GM18502 (cell line): Measurements from ENCODE around the gene RYR1.
"Not testable (repeated sequence)": the region's sequence is repeated elsewhere in the genome, so short reads cannot be mapped to it uniquely, and the experiment has no call there.

Experiments
- ATAC-seq: cut with Tn5 transposase; IDR thresholded peaks from one replicate; pipeline ENCODE4 v1.9.1; 2021; ENCODE audit warnings: mild to moderate bottlenecking; ENCODE audit not compliant: unreplicated experiment, poor library complexity

Gene RYR1

DNA sequence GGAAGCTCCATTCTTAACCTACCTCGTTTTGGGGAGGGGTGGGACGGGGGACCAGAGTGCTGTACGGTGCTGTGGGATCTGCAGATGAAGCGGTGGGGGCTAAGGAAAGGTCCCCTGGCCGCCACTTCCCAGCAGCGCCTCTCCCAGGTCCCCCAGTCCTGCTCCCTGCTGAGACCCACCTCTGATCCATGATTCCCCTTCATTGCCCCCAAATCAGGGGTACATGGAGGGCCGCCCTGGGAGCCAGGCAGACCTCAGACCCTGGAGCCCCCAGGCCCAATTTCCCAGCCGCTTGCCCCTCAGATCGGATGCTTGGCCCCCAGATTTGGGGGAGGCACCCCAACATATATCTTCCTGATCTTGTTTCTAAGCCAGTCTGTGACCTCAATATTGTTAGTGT lies 34.4 kb upstream of the RYR1 start:
- ATAC-seq, result no peak

DNA sequence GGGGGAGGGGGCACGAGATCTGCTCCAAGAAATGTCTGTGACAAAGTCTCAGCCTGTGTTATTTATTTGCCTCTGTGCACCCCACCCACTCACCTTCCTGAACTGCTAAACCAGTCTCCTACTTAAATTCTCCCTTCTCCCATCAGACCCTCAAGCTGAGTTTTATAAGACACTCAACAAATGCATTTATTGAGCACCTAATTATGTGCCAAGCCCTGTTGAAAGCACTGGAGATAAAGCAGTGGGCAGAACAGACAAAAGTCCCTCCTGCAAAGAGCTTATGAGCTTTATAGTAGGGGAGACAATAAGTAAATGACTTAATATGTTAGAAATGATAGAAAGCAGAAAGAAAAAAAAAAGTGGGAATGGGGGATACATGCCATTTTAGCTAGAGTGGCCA lies 34.0 kb upstream of the RYR1 start:
- no peak for ATAC-seq

DNA sequence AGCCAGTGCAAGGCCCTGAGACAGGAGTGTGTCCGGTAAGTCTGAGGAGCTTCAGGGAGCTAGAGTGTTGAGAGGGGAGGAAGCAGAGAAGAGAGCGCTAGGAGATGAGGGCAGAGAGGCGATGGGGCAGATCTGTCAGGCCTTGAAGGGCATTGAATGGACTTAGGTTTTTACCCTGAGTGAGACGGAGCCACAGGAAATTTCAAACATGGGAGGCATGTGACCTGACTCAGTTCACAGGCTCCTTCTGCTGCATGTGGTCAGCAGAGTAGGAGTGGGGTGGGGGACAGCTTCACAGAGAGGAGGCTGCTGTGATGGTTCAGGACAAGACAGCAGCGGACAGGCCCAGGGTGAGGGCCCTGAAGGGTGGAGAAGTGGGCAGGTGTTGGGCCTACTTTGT lies 33.1 kb upstream of the RYR1 start:
- no peak for ATAC-seq

DNA sequence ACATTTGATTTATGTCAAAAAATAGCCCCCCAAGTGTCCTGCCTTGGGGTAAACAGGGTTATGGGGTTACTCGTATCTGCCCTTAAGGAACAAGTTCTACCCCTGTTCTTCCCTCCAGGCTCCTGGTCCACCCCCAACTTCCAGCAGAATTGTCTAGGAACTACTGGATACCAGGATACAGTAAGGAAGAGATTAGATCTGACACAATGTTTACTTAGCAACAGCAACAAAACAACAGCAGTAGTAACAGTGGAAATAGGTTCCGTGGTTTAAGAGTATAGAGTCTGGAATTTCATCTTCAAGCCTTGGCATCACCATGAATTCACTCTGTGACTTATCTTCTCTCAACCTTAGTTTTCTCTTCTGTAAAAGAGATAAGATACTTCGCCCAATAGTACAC lies 32.3 kb upstream of the RYR1 start:
- ATAC-seq, result no peak

DNA sequence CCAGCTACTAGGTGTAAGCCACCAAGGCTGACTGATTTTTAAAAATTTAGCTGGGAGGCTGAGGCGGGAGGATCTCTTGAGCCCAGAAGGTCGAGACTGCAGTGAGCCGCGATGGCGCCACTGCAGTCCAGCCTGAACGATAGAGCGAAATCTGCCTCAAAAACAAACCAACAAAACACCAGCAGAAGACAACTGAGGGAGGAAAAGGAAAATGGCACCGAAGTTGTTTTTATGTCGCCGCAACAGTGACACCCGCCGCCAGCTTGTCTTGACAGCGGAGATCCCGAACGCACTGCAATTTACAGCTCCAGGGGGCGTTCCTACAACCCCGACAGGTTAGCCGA lies 30.9 kb upstream of the RYR1 start:
- no peak for ATAC-seq

DNA sequence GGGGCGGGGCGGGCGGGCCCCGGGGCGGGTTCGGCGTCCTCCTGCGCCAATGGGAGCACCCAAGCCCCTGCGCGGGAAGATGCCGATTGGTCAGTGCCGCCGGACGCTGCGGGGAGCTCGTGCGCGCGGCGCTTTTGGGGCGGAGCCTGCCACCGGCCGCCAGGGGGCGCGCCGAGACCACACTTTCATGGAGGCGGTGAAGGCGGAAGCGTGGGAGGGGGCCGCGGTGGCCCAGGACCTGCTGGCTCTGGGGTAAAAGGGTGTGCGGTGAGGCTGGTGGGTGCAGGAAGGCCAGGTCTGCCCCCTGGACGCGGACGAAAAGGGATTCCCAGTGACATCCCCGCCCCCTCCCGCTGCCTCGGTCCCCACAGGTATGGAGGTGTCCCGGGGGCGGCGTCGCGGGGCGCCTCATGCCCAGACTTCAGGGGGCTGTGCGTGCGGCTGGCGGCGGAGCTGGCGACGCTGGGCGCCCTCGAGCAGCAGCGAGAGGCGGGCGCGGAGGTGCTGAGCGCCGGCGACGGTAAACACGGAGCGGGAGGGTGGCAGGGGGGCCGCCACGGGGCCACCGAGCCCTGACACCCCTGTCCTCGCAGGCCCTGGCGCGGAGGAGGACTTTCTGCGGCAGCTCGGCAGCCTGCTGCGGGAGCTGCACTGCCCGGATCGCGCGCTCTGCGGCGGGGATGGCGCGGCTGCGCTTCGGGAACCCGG lies 30.4 kb upstream of the RYR1 start, which contains the start of gene FAM98C:
TSS of gene FAM98C (plus strand) at position 127 of the 708 bp plus-strand sequence. CDS start at position 188, 61 bp downstream.
- peak; percentile 86 for ATAC-seq

DNA sequence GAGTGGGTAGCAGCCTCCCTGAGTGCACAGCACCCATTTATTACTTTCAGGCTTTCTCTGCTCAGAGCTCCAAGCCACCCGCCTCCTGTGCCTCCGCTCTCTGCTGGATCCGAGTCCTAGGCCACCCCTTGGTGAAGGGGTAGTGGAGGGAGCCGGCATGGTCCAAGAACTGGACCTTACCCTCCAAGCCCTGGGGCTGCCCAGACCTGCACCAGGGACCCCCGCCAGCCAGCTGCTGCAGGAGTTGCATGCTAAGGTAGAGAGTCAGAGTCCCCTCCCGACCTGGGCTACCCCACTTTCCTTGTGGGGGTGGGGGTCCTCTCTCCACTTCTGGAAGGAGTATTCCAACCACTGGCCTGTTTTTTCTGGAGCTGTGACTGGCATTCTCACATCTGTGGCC lies 28.6 kb upstream of the RYR1 start:
- ATAC-seq, result no peak

DNA sequence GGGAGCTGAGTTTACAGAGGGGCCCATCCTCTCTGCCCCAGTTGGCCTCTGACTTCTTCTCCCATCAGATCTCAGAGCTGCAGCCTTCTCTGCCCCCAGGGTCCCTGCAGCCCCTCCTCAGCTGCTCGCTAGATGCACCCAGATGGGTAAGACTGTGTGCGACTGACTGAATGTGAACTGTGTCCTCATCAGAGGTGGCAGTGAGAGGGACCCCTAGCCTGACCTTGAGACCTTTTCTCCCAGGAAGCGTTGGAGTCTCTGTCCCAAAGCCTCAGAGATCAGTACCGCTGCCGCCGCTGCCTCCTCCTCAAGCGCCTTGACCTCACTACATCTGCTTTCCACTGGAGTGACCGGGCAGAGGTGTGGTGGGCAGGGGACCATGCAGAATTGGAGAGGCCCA lies 28.2 kb upstream of the RYR1 start:
- ATAC-seq, result no peak

DNA sequence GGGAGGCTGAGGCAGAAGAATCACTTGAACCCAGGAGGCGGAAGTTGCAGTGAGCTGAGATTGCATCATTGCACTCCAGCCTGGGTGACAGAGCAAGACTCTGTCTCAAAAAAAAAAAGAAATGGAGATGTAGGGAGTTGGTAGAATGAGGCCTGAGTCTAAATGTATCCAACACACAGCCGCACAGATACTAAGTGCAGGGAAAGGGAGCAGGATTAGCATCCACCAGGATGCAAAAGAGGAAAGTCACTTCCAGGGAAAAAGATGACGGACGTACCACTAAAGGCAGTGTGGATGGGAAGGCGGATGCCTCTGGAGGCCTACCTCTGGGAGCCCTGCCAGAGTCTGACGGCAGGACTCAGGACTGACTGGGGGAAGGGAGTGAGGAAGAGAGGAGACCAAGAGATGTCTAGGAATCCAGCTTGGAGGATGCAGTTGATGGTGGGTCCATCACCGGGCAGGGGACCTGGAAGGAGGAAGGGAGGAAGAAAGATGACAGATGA lies 23.8 kb upstream of the RYR1 start:
- no peak for ATAC-seq

DNA sequence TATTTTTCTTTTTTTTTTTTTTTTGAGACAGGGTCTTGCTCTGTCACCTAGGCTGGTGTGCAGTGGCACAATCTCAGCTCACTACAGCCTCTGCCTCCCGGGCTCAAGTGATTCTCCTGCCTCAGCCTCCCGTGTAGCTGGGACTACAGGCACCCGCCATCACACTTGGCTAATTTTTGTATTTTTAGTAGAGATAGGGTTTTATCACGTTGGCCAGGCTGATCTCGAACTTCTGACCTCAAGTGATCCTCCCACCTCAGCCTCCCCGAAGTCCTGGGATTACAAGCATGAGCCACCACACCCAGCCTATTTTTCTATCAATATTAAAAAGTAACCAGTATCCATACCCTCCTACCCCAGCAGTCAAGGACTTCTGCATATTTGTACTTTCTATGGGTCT lies 23.1 kb upstream of the RYR1 start:
- not testable (repeated sequence) for ATAC-seq

DNA sequence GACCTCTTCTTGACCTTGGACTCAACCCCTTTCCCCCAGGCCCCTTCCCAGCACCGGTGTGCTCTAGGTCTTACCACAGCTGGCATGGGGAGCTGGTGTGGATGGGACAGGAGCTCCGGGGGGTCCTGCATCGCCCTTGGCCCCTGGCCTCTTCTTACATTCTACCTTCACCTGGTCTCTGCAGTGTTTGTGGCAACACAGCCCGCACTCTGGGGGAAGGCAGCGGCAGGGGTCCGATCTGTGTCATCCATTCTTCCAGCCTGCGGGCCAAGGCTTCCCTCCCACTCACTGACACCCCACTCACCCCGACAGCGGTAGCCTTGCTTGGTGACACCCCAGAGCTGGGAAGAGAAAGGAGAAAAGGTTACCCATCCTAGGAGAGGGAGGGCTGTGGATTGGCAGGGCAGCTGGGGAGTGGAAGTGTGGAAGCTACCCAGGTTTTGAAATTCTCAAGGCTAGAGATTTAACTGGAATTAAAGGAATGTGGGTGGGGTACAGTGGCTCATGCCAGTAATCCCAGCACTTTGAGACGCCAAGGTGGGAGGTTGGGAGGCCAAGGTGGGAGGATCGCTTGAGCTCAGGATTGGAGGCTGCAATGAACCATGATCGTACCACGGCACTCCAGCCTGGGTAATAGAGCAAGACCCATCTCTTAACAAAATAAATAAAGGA lies 22.3 kb upstream of the RYR1 start:
- ATAC-seq, result no peak

DNA sequence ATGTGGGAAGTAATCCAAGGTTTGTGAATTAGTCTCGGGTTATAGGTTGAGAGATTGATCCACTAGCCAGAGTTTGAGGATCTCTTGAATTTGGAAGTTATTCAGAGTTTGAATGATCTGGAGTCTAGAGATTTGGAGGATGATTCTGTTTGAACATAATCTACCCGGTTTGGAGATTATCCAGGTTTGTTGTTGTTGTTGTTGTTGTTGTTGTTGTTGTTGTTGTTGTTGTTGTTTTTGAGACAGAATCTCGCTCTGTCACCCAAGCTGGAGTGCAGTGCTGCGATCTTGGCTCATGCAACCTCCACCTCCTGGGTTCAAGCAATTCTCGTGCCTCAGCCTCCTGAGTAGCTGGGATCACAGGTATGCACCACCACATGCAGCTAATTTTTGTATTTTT lies 21.6 kb upstream of the RYR1 start:
- ATAC-seq, result not testable (repeated sequence)

DNA sequence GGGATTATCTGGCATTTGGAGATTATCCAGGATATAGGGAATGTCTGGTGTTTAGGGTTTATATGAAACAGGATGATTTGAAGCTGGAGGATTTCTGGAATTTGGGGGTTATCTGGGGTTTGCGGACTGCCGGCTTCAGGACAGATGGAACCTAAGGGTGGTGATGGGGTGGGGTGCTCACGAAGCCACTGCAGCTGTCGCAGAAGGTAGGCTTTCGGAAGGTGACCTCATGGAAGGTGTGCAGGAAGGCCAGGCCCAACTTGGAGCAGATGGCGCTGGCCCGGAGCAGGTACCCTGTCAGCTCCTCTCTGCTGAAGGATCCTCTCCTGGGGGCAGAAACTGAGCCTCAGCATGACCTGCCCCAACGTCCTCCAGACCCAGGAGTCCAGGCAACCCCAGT lies 21.0 kb upstream of the RYR1 start:
- no peak for ATAC-seq

DNA sequence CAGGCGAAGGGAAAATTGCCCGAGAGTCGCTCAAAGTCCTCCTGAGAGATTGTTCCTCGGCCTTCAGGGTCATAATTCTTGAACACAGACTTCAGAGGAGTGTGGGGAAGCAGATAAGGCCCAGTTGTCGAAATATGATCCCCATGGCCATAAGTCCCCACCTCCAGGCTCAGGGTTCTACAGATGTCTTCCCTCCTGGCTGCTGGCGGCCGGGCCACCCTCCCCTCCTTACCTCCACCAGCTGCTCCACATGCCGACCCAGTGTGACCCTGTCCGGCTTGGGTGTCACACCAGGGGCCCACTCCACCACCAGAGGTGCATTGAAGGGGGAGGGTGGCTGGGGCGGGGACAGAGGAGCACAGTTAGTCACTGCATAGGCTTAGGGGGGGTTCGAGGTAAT lies 20.5 kb upstream of the RYR1 start:
- ATAC-seq, result no peak

DNA sequence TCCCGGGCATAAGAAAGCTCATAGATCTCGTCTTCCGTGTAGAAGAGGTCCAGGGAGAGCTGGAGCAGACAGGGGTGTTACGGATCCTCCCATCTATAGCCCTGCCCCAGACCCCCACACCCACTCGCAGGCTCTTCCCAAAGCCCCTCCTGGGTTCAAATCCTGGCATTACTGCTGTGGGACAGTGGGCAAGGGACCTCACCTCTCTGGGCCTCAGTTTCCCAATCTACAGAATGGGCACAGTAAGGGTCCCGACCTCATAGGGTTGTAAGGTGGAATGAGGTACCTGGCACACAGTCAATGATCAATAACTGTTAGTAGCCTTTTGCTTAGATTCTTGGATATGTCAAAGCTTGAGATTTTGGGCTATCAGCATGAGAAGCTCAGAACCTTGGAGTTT lies 20.1 kb upstream of the RYR1 start:
- ATAC-seq, result no peak

DNA sequence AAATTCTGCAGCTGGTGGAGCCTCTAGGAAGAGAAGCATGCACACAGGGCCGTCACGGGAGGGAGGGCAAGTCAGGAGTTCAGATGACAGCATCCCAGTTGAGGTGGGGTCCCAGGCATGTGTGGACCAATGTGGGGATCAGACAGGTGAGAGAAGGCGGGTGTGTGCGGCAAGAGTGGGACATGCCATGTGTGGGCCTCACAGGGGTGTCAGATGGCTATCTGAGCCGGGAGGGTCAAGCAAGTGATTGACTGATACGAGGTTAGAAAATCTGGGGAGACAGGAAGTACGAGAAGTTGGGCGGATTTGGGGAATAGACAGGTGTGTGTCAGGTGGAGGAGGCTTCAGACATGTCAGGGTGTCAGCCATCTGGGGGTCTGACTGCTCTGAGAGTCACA lies 16.3 kb upstream of the RYR1 start:
- ATAC-seq, result no peak

DNA sequence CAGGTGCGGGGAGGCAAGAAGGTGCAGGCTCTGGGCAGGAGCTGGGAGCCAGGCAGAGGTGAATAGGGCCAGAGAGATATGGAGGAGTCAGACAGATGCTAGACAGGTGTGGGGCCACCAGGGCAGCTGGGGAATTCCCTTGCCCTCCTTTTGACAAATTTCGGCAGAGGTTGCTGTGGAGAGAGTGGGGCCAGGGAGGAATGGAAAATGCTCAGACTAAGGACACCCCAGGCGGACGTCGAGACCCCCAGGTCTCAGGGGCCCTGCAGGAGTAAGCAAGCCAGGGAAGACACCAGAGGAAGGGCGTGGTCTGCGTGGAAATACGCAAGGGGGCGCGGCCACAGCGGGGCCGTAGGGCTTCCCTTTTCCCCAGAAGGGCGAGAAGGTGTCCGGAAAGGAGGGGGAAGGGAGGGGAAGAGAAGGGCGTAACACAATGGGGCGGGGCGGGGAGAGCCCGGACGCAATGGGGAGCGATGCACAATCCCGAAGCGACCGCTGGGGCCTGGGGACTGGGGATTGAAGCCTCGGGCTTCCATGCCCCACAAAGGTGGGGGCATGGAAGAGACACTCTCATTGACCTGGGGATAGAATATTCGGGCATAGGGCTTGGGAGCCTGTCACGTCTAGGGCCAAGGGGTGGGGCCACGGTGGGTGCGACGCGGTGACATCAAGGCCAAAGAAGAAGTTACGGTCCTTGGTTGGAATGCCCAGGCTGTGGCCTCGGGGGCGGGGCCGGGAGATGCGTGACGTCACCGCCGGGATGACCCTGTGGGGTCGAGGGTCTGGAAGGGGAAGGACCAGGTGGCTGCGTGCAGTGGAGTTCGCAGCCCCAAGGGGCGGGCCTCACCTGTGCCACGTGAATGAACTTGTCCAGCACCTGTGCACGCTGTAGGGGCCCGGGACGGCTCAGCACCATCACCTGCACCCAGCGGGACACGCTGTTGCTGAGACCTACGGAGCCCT lies 15.7 kb upstream of the RYR1 start:
- ATAC-seq, result no peak

DNA sequence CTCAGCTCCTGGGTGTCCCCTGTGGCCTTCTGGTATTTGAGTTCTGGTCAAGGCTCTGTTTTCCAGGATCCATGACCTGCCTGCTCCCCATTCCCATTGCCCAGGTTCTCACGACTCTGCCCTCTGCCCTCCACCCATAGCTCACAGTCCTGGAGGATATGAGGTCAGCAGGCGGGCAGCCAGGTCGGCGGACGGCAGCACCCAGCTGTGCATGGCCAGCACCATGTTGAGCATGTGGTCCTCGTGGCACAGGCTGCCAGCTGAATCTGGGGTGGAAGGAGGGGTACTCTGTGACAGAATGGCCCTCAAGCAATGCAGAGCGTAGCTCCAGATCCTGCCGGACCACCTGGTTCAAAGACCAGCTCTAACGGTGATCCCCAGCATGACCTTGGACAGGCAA lies 12.6 kb upstream of the RYR1 start:
- no peak for ATAC-seq

DNA sequence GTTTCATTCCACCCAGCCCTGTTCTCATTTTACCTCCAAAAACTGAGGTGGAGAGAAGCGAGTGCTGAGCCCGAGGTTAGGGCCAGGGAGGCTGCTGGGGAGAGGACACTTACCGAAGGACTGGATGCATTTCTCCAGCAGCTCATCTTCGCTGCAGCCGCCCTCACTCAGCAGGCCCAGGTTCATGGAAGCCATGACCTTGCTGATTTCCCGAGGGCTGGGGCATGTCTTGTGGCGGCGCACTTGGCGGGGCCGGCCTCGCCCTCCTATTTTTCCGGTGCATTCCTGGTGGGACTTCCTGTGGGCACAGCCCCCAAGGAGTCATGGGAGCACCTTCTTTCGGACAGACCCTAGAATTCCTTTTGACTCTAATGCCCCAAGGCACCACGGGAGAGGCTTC lies 11.6 kb upstream of the RYR1 start:
- no peak for ATAC-seq

DNA sequence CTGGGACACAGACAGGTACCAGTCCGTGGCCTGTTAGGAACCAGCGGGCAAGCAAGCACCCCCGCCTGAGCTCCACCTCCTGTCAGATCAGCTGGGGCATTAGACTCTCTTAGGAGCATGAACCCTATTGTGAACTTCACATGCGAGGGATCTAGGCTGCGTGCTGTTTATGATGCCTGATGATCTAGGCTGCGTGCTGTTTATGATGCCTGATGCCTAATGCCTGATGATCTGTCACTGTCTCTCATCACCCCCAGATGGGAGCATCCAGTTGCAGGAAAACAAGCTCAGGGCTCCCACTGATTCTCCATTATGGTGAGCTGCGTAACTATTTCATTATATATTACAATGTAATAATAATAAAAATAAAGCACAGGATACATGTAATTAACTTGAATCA lies 11.1 kb upstream of the RYR1 start:
- ATAC-seq, result no peak

DNA sequence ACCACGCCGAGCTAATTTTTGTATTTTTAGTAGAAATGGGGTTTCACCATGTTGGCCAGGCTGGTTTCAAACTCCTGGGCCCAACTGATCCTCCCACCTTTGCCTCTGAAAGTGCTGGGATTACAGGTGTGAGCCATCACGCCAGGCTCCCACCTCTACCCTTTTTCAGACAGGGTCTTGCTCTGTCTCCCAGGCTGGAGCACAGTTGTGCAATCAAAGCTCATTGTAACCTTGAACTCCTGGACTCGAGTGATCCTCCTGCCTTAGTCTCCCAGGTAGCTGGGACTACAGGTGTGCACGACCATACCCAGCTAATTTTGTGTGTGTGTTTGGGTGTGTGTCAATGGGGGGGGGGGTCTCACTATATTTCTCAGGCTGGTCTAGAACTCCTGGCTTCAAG lies 9.2 kb upstream of the RYR1 start:
- ATAC-seq, result no peak
